Measurements from ENCODE around the gene RASA2.

DNA sequence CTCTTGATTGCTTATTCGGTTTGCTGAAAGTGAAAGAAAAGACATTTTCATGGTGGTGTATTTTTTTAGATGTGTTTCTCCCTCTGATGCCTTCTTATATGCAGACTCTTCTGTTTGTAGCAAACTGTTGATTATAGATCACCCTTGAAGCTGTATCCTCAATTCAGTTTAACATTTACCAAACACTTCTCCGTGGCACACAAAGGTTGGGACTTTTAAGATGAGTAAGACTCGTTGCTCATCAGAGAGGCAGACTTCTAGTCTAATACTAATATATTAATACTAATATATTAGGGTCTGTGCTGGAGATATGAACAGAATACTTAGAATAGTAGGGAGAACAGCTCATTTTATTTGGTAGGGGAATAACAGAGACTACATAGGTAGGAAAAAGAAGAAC, 32.8 kb downstream of the RASA2 start:
- no peak for TF ChIP-seq POLR2A (IDR thresholded peaks at IDR 0.05)
- TF ChIP-seq, protein P1, sequence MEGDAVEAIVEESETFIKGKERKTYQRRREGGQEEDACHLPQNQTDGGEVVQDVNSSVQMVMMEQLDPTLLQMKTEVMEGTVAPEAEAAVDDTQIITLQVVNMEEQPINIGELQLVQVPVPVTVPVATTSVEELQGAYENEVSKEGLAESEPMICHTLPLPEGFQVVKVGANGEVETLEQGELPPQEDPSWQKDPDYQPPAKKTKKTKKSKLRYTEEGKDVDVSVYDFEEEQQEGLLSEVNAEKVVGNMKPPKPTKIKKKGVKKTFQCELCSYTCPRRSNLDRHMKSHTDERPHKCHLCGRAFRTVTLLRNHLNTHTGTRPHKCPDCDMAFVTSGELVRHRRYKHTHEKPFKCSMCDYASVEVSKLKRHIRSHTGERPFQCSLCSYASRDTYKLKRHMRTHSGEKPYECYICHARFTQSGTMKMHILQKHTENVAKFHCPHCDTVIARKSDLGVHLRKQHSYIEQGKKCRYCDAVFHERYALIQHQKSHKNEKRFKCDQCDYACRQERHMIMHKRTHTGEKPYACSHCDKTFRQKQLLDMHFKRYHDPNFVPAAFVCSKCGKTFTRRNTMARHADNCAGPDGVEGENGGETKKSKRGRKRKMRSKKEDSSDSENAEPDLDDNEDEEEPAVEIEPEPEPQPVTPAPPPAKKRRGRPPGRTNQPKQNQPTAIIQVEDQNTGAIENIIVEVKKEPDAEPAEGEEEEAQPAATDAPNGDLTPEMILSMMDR (IDR thresholded peaks at IDR 0.05 in 8 of 11, conservative IDR thresholded peaks at IDR 0.05 in 3 of 11) = no peak
